GM23338 (cell line): ENCODE data around the gene STK24.

ENCODE experiments used
- CREB1 ChIP-seq: fragments of 250-450 bp; sonication (Bioruptor Pico); IDR thresholded peaks from 2 replicates; pipeline ENCODE4 v1.5.0; 2020; ENCODE audit warnings: low read depth, mild to moderate bottlenecking, moderate library complexity
- CTCF ChIP-seq, 2 experiments: fragments of 200-600 bp in 1 of 2; sonication (generic) in 1 of 2; conservative IDR thresholded peaks; 2 replicates each; pipeline versions ENCODE4 v1.5.1 to v1.6.1; 2016 to 2017; ENCODE audit warnings: antibody characterized with exemption in 2 of 2, low read depth in 2 of 2, mild to moderate bottlenecking in 2 of 2, moderate library complexity in 1 of 2
- EZH2 ChIP-seq: fragments of 200-600 bp; sonication (generic); IDR thresholded peaks from one replicate; pipeline ENCODE4 v1.8.0; 2017; ENCODE audit warnings: antibody characterized with exemption, mild to moderate bottlenecking, low read depth; ENCODE audit not compliant: unreplicated experiment
- EZH2phosphoT487 ChIP-seq: fragments of 200-600 bp; sonication (generic); IDR thresholded peaks from one replicate; pipeline ENCODE4 v1.8.1; 2018; ENCODE audit warnings: antibody characterized with exemption; ENCODE audit not compliant: unreplicated experiment
- NANOG ChIP-seq: IDR thresholded peaks from 2 replicates; pipeline ENCODE4 v1.6.1; 2016; ENCODE audit warnings: antibody characterized with exemption, borderline replicate concordance
- POLR2AphosphoS5 ChIP-seq: IDR thresholded peaks from 2 replicates; pipeline ENCODE4 v1.6.1; 2016; ENCODE audit warnings: antibody characterized with exemption, low read depth
- ZNF331 ChIP-seq: fragments of 250-450 bp; sonication (Bioruptor Pico); IDR thresholded peaks from 2 replicates; pipeline ENCODE4 v1.5.0; 2020; ENCODE audit warnings: low read depth, mild to moderate bottlenecking, moderate library complexity
- ZNF462 ChIP-seq: fragments of 250-450 bp; sonication (Bioruptor Pico); IDR thresholded peaks from 2 replicates; pipeline ENCODE4 v1.5.0; 2020; ENCODE audit warnings: mild to moderate bottlenecking, moderate library complexity
- TF ChIP-seq, protein P1 (sequence below): IDR thresholded peaks from one replicate; pipeline ENCODE4 v1.6.1; 2018; ENCODE audit warnings: antibody characterized with exemption; ENCODE audit not compliant: unreplicated experiment

DNA sequence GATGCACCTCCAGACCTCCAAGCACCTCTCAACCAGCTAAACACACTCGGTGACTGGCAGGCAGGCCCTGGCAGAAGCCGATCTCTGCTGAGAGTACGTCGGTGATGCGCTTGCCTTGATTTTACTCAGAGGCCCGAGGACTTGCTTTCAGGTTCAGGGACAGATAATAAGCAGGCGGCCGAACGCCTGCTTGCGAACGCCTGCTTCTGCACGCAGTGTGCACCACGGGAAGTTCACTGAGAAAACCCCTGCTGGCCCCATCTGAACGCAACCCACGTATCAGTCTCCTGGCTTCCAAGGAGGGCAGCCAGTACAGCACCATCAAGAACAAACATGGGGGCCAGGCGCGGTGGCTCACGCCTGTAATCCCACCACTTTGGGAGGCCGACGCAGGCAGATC is 108.0 kb downstream of the STK24 start:
- TF ChIP-seq CTCF (conservative IDR thresholded peaks at IDR 0.05; ENCODE audit: low read depth in 2 of 2) (no peak), POLR2AphosphoS5 (no peak), EZH2phosphoT487 (no peak), EZH2 (no peak), NANOG (no peak), ZNF462 (CRISPR knock-in tag) (no peak), CREB1 (no peak), ZNF331 (CRISPR knock-in tag) (no peak)
- TF ChIP-seq, protein P1, sequence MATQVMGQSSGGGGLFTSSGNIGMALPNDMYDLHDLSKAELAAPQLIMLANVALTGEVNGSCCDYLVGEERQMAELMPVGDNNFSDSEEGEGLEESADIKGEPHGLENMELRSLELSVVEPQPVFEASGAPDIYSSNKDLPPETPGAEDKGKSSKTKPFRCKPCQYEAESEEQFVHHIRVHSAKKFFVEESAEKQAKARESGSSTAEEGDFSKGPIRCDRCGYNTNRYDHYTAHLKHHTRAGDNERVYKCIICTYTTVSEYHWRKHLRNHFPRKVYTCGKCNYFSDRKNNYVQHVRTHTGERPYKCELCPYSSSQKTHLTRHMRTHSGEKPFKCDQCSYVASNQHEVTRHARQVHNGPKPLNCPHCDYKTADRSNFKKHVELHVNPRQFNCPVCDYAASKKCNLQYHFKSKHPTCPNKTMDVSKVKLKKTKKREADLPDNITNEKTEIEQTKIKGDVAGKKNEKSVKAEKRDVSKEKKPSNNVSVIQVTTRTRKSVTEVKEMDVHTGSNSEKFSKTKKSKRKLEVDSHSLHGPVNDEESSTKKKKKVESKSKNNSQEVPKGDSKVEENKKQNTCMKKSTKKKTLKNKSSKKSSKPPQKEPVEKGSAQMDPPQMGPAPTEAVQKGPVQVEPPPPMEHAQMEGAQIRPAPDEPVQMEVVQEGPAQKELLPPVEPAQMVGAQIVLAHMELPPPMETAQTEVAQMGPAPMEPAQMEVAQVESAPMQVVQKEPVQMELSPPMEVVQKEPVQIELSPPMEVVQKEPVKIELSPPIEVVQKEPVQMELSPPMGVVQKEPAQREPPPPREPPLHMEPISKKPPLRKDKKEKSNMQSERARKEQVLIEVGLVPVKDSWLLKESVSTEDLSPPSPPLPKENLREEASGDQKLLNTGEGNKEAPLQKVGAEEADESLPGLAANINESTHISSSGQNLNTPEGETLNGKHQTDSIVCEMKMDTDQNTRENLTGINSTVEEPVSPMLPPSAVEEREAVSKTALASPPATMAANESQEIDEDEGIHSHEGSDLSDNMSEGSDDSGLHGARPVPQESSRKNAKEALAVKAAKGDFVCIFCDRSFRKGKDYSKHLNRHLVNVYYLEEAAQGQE, result no peak
